Common myeloid progenitor, CD34-positive (primary cell): ENCODE data around the gene WWOX.

Experiments
- CTCF ChIA-PET: fragments of 350-600 bp; sonication (Branson Sonifier 250); formaldehyde crosslinking; loops from one replicate; lab custom pipeline; 2021; ENCODE audit warnings: antibody characterized with exemption; lab: Charles Lee
- POLR2A ChIA-PET: fragments of 350-600 bp; sonication (Branson Sonifier 250); formaldehyde crosslinking; loops from one replicate; lab custom pipeline; 2021; ENCODE audit warnings: antibody characterized with exemption; lab: Charles Lee
- DNase-seq, 3 donors: peaks; one replicate each; pipeline versions ENCODE4 v3.0.0 to v3.0.0-alpha.2; 2013
- H3K27ac ChIP-seq, 2 experiments: 1 replicate in 1 of 2; 2 replicates in 1 of 2; pipeline ENCODE4 v1.7.0; 2013; ENCODE audit warnings: inconsistent platforms in 2 of 2, low read length in 2 of 2, mild to moderate bottlenecking in 2 of 2, low read depth in 1 of 2, moderate library complexity in 1 of 2; ENCODE audit not compliant: severe bottlenecking in 2 of 2, insufficient read depth in 1 of 2, poor library complexity in 1 of 2
- H3K27me3 ChIP-seq, 5 experiments: replicated peaks in 2 of 5; 1 replicate in 3 of 5; 2 replicates in 2 of 5; pipeline versions ENCODE4 v1.6.1 to v1.7.0; 2013; ENCODE audit warnings: low read length in 4 of 5, mild to moderate bottlenecking in 2 of 5, moderate library complexity in 2 of 5, inconsistent platforms in 1 of 5; ENCODE audit not compliant: insufficient read depth in 5 of 5, control insufficient read depth in 4 of 5
- H3K36me3 ChIP-seq, 4 experiments: 1 replicate in 2 of 4; 2 replicates in 2 of 4; pipeline versions ENCODE4 v1.6.1 to v1.7.0; 2013; ENCODE audit warnings: low read length in 3 of 4, control low read depth in 1 of 4, mild to moderate bottlenecking in 1 of 4; ENCODE audit not compliant: control insufficient read depth in 4 of 4, insufficient read depth in 4 of 4
- H3K4me1 ChIP-seq, 4 experiments: 1 replicate in 3 of 4; 2 replicates in 1 of 4; pipeline versions ENCODE4 v1.6.1 to v1.7.1; 2013; ENCODE audit warnings: low read length in 3 of 4, mild to moderate bottlenecking in 3 of 4, control low read depth in 1 of 4, inconsistent platforms in 1 of 4, moderate library complexity in 1 of 4; ENCODE audit not compliant: control insufficient read depth in 4 of 4, insufficient read depth in 4 of 4; ENCODE audit errors: control extremely low read depth in 1 of 4
- H3K4me3 ChIP-seq, 7 experiments: 1 replicate in 4 of 7; 2 replicates in 3 of 7; pipeline versions ENCODE4 v1.5.1 to v1.7.0; 2013; ENCODE audit warnings: mild to moderate bottlenecking in 7 of 7, low read length in 6 of 7, moderate library complexity in 6 of 7, inconsistent platforms in 2 of 7, low read depth in 2 of 7, control low read depth in 1 of 7; ENCODE audit not compliant: insufficient read depth in 4 of 7, control insufficient read depth in 1 of 7; ENCODE audit errors: extremely low read depth in 1 of 7
- H3K9me3 ChIP-seq, 5 experiments: 1 replicate in 4 of 5; 2 replicates in 1 of 5; pipeline versions ENCODE4 v1.6.1 to v1.7.1; 2013; ENCODE audit warnings: low read length in 4 of 5, mild to moderate bottlenecking in 2 of 5, inconsistent platforms in 1 of 5, low read depth in 1 of 5, moderate library complexity in 1 of 5; ENCODE audit not compliant: control insufficient read depth in 4 of 5, insufficient read depth in 2 of 5; ENCODE audit errors: control extremely low read depth in 1 of 5
- WGBS: methylation state at CpG from one replicate; pipeline ENCODE4 v1.1.5; 2013; ENCODE audit not compliant: insufficient coverage; 5-methylcytosine and 5-hydroxymethylcytosine counted together

The WWOX gene

GRCh38 chr16:79171504-79171903, 1072.0 kb downstream of the WWOX start:
- CTCF ChIA-PET: no interaction called here
- H3K27me3 ChIP-seq: no peaks in the 10 kb centered on the region

GRCh38 chr16:79171931-79172705, 1072.7 kb downstream of the WWOX start:
- DNase-seq: no peak
- Histone ChIP-seq H3K9me3 (peaks cover 0 to 5% (median 0%) of the 10 kb centered on the region in 5 experiments), H3K4me1 (peaks cover 0 to 21% (median 9%) of the 10 kb centered on the region in 4 experiments), H3K27ac (no peak overlapping the region), H3K27me3 (no peaks in the 10 kb centered on the region), H3K36me3 (no peaks in the 10 kb centered on the region), H3K4me3 (no peak overlapping the region)
- ChIA-PET CTCF (no interaction called here), POLR2A (interaction anchor here (0.6 kb wide), 1 partner anchor 477 kb away, joined by 5 read pairs; no protein-coding TSS in a partner anchor)
- WGBS: 90% methylated on average over 14 of the region's 15 CpGs

More at GRCh38 chr16:79171504-79171903, 1072.0 kb downstream of the WWOX start:
- Histone ChIP-seq H3K36me3 (no peaks in the 10 kb centered on the region), H3K4me1 (peaks cover 0 to 17% (median 5%) of the 10 kb centered on the region in 4 experiments), H3K4me3 (no peak overlapping the region), H3K27ac (no peak overlapping the region), H3K9me3 (peaks cover 0 to 5% (median 0%) of the 10 kb centered on the region in 5 experiments)
- POLR2A ChIA-PET: interaction anchor here (0.6 kb wide), 1 partner anchor 478 kb away, joined by 5 read pairs; no protein-coding TSS in a partner anchor
- no peak for DNase-seq
- no CpG with 5 or more reads among the region's 4 CpGs for WGBS

GRCh38 chr16:79172976-79173500, 1073.6 kb downstream of the WWOX start:
- ChIA-PET POLR2A (no interaction called here), CTCF (no interaction called here)
- H3K36me3 ChIP-seq: no peaks in the 10 kb centered on the region
- no peaks in the 10 kb centered on the region for H3K27me3 ChIP-seq
- peaks cover 0 to 7% (median 0%) of the 10 kb centered on the region in 5 experiments for H3K9me3 ChIP-seq
- no peak for DNase-seq
- 100% methylated on average over 3 of the region's 4 CpGs for WGBS
- no peak overlapping the region for H3K4me3 ChIP-seq
- peaks cover 0 to 21% (median 10%) of the 10 kb centered on the region in 4 experiments for H3K4me1 ChIP-seq
- H3K27ac ChIP-seq: no peak overlapping the region

- H3K27ac ChIP-seq: no peak overlapping the region
- H3K4me1 ChIP-seq: peaks cover 0 to 17% (median 10%) of the 10 kb centered on the region in 4 experiments
- ChIA-PET POLR2A (no interaction called here), CTCF (no interaction called here)
- H3K4me3 ChIP-seq: no peak overlapping the region
- no peaks in the 10 kb centered on the region for H3K36me3 ChIP-seq
- H3K9me3 ChIP-seq: peaks cover 0 to 15% (median 0%) of the 10 kb centered on the region in 5 experiments
- DNase-seq: no peak
- H3K27me3 ChIP-seq: no peaks in the 10 kb centered on the region
- 98% methylated on average over 4 of the region's 4 CpGs for WGBS
Observed at GRCh38 chr16:79173919-79174318, 1074.5 kb downstream of the WWOX start.

GRCh38 chr16:79175286-79176057, 1076.0 kb downstream of the WWOX start:
- H3K27me3 ChIP-seq: no peaks in the 10 kb centered on the region
- H3K9me3 ChIP-seq: peaks cover 2 to 26% (median 4%) of the 10 kb centered on the region in 5 experiments
- 97% methylated on average over 6 of the region's 6 CpGs for WGBS
- no peak overlapping the region for H3K4me3 ChIP-seq
- CTCF ChIA-PET: interaction anchor here (1.5 kb wide), 1 partner anchor 38 kb away, joined by 3 read pairs; no protein-coding TSS in a partner anchor
- DNase-seq: no peak
- POLR2A ChIA-PET: no interaction called here
- no peaks in the 10 kb centered on the region for H3K36me3 ChIP-seq
- H3K27ac ChIP-seq: no peak overlapping the region
- peaks cover 0 to 10% (median 7%) of the 10 kb centered on the region in 4 experiments for H3K4me1 ChIP-seq

- WGBS: 66% methylated on average over 3 of the region's 14 CpGs
- ChIA-PET CTCF (interaction anchor here (1.0 to 1.7 kb wide), 2 partner anchors 12 to 18 kb away, joined by 3 to 4 read pairs; no protein-coding TSS in a partner anchor), POLR2A (no interaction called here)
- Histone ChIP-seq H3K27me3 (no peaks in the 10 kb centered on the region), H3K36me3 (no peaks in the 10 kb centered on the region), H3K4me1 (peaks cover 0 to 6% (median 4%) of the 10 kb centered on the region in 4 experiments), H3K4me3 (peak overlapping the region in 1 of 7 experiments; percentile 27), H3K27ac (no peak overlapping the region), H3K9me3 (peaks cover 2 to 26% (median 6%) of the 10 kb centered on the region in 5 experiments)
- DNase-seq: peak; percentile 28 to 82 (median 71)
Observed at GRCh38 chr16:79177018-79177417, 1077.6 kb downstream of the WWOX start.
